ENCODE data around the gene GNA14.

Gene GNA14

DNA sequence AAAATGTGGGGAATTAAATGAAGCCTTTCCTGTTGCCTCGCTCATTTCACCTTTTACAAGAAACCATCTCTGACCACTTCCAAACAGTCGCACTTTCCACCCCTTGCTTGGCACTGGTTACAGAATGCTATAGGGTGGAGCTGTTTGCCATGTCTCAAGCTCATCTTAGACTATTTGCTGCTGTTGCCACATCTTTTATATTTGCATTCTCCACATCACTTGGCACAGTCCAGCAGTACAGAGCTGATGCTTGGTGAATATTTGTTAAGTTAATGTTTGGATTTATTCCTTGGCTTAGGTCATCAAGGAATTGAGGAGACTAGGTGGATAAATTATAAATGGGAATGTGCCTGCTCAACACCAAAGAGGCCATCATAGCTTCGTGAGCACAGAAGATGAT, 53.2 kb downstream of the GNA14 start:
- no peak for DNase-seq (ENCODE audit: low spot score)
- TF ChIP-seq, protein P1, sequence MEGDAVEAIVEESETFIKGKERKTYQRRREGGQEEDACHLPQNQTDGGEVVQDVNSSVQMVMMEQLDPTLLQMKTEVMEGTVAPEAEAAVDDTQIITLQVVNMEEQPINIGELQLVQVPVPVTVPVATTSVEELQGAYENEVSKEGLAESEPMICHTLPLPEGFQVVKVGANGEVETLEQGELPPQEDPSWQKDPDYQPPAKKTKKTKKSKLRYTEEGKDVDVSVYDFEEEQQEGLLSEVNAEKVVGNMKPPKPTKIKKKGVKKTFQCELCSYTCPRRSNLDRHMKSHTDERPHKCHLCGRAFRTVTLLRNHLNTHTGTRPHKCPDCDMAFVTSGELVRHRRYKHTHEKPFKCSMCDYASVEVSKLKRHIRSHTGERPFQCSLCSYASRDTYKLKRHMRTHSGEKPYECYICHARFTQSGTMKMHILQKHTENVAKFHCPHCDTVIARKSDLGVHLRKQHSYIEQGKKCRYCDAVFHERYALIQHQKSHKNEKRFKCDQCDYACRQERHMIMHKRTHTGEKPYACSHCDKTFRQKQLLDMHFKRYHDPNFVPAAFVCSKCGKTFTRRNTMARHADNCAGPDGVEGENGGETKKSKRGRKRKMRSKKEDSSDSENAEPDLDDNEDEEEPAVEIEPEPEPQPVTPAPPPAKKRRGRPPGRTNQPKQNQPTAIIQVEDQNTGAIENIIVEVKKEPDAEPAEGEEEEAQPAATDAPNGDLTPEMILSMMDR (IDR thresholded peaks at IDR 0.05; ENCODE audit: extremely low read depth, missing control alignments): no peak

DNA sequence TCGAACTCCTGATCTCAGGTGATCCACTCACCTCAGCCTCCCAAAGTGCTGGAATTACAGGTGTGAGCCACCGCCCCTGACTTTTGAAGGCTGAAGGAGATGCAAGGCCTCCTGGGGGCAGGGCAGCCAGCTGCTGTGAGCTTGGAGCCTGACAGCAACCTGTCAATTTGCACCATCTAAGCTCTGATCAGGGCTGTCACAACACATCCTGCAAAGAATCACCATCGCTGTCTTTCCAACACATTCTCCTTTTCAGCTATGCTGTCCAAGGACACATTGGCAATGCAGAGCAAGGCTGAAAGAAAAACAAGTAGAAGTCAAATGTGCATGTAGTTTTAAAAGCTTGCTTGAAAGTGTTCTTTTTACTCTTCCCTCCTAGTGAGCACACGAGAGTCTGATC, 54.6 kb downstream of the GNA14 start:
- TF ChIP-seq, protein P1 (IDR thresholded peaks at IDR 0.05; ENCODE audit: extremely low read depth, missing control alignments): no peak
- no peak for DNase-seq (ENCODE audit: low spot score)

DNA sequence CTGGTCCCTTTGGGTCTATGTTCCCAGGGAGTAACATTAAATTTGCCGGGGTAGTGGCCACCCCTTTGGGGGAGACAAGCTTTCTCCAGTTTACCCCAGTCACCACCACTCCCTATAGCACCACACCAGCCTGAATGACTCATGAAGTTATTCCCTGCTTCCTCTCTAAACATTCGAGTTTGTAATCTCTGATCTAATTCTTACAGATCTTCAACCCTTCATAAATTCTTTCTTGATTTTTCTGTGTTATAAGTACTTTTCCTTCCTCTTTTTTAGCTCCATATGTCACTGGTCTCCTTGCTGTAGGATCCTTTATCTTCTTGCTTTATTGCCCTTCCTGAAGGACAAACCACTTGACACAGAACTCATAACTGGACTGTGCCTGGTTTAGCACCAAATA, 55.6 kb downstream of the GNA14 start:
- TF ChIP-seq, protein P1 (IDR thresholded peaks at IDR 0.05; ENCODE audit: extremely low read depth, missing control alignments): no peak
- DNase-seq (ENCODE audit: low spot score): no peak

DNA sequence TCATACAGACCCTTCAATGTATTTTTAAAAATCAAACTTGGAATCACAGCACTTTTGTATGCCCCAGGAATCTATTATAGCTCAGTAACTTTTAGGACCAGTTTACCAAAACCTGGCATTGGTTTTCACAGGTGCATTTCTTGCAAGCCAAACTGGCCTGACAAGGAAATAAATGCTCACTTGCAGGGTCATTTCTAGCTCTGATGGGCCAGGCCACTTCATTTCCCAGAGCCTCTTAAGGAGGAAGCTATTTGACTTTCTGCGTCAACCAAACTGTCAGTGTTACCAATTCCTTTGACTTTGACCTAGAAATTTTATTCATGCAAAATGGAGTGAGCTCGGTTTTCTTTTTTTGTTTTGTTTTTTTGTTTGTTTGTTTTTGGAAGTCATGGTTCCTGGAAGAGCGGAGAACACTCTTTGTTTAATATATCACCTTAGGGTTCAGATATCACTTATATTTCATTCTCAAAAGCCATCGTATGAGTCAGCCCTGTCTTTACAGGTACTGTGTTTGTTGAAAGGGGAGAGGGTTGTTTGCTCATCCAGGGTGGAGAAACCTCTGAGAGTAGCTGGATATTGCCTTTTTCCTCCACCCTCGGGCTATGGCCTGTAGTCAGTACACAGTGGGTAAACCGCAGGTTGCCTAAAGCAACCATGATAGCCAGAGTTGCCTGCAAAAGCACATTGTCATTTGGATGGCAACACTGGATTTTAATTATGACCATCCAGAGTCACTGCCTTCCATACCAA, 58.9 kb downstream of the GNA14 start:
- TF ChIP-seq, protein P1 (IDR thresholded peaks at IDR 0.05; ENCODE audit: extremely low read depth, missing control alignments): no peak
- DNase-seq (ENCODE audit: low spot score): no peak

DNA sequence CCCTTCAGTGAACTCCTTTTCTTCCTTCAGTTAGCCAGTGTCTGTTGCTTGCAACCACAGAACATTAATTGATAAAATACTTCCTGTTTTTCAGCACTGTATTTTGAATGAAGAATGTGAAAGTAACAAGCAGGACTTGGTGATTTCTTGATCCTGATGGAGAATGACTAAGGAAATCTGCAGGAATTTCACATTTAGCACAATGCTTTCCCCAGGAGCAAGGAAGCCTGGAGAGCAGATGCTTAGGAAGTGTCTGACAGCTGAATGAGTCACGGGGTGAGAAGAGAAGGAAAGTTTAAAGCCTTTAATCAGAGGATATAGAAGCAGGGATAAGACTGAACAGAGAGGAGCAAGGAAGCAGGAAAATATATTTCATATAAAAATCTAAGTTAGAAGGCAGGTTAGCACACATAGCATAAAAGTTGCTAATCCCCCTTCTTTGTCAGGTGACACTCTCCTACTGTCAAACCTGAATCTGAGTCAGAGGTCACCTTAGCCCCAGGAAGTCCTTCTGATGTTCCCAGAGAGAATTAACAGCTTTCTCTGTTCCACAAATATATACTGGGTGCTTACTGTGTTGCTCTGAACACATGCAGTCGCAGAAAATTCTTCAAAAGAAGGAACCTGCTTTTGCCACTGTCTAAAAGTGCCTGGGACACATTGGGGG, 59.7 kb downstream of the GNA14 start:
- DNase-seq (ENCODE audit: low spot score): no peak
- TF ChIP-seq, protein P1 (IDR thresholded peaks at IDR 0.05; ENCODE audit: extremely low read depth, missing control alignments): no peak

DNA sequence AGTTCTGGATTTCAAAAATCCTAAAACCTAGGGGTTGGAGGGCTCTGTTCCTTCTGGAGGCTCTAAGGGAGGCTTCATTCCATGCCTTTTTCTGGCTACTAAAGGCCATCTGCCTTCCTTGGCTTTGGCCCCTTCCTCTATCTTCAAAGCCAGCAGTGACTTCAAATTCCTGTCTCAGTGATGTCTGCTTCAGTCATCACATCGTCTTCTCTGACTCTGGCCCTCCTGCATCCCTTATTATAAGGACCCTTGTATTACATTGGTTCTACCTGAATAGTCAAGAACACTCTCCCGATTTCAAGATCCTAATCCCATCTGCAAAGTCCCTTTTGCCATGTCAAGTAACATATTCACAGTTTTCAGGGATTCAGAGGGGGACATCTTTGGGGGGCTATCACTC, 60.3 kb downstream of the GNA14 start:
- no peak for DNase-seq (ENCODE audit: low spot score)
- TF ChIP-seq, protein P1 (IDR thresholded peaks at IDR 0.05; ENCODE audit: extremely low read depth, missing control alignments): no peak

DNA sequence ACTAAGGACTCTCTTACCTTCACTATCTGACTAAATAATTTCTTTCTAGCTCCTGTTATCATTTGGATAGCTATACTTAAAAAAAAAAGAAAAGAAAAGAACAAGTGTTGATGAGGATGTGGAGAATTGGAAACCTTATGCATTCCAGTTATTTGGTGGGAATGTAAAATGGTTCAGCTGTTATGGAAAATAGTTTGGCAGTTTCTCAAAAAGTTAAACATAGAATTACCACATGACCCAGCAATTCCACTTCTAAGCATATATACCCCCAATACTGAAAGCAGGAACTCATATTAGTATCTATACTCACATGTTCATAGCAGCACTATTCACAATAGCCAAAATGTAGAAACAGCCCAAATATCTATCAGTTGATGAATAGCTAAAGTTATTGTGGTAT, 61.1 kb downstream of the GNA14 start:
- TF ChIP-seq, protein P1 (IDR thresholded peaks at IDR 0.05; ENCODE audit: extremely low read depth, missing control alignments): no peak
- DNase-seq (ENCODE audit: low spot score): no peak
